Prostate gland (tissue), 2 donors: ENCODE data around the gene NUBP1.

ENCODE experiments used
- POLR2A ChIP-seq: fragments of 450-650 bp; IDR thresholded peaks from one replicate; pipeline ENCODE4 v1.6.1; 2016; ENCODE audit warnings: antibody characterized with exemption, mild to moderate bottlenecking
- TF ChIP-seq, protein P1 (sequence below), 4 experiments: fragments of 200-600 bp in 2 of 4; fragments of 450-650 bp in 2 of 4; sonication (generic) in 2 of 4; IDR thresholded peaks; 1 replicate in 3 of 4; 2 replicates in 1 of 4; pipeline ENCODE4 v1.5.1; 2016 to 2019; ENCODE audit warnings: antibody characterized with exemption in 4 of 4, mild to moderate bottlenecking in 2 of 4, moderate library complexity in 2 of 4

DNA sequence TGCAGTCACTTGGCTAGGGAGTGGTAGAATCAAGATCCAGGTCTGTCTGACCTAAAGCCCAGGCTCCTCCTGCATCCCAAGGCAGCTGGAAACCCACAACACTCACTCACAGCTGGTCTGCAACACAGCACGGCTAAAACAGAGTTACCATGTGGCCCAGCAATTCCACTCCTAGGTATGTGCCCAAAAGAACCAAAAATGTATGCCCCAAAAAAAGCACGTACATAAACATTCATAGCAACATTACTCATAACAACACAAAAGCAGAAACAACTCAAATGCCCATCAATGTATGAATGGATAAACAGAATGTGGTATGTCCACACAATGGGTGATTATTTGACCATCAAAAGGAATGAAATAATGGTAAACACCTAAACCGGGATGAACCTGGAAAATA lies 66.1 kb downstream of the NUBP1 start:
- TF ChIP-seq POLR2A = no peak
- TF ChIP-seq, protein P1, sequence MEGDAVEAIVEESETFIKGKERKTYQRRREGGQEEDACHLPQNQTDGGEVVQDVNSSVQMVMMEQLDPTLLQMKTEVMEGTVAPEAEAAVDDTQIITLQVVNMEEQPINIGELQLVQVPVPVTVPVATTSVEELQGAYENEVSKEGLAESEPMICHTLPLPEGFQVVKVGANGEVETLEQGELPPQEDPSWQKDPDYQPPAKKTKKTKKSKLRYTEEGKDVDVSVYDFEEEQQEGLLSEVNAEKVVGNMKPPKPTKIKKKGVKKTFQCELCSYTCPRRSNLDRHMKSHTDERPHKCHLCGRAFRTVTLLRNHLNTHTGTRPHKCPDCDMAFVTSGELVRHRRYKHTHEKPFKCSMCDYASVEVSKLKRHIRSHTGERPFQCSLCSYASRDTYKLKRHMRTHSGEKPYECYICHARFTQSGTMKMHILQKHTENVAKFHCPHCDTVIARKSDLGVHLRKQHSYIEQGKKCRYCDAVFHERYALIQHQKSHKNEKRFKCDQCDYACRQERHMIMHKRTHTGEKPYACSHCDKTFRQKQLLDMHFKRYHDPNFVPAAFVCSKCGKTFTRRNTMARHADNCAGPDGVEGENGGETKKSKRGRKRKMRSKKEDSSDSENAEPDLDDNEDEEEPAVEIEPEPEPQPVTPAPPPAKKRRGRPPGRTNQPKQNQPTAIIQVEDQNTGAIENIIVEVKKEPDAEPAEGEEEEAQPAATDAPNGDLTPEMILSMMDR (IDR thresholded peaks at IDR 0.05) = no peak
